PC-9 (cell line): ENCODE measurements around the gene KIF26A.

Experiments used
- CTCF ChIP-seq: fragments of 200-600 bp; sonication (generic); conservative IDR thresholded peaks from 2 replicates; pipeline ENCODE4 v1.6.1; 2017; ENCODE audit warnings: mixed run types, antibody characterized with exemption, mild to moderate bottlenecking, moderate library complexity
- EZH2 ChIP-seq: fragments of 200-600 bp; sonication (generic); IDR thresholded peaks from 2 replicates; pipeline ENCODE4 v1.8.0; 2017; ENCODE audit warnings: antibody characterized with exemption, low read depth

GRCh38 chr14:104204660-104205149 lies 66.3 kb downstream of the KIF26A start:
- TF ChIP-seq CTCF (no peak), EZH2 (no peak)
